AG04449 (cell line): ENCODE data around the gene TSNAXIP1.

ENCODE experiments used
- CTCF ChIA-PET: fragments of 350-600 bp; formaldehyde crosslinking; extraction: SDS; loops from one replicate; lab custom pipeline; 2021; ENCODE audit warnings: antibody characterized with exemption; lab: Yijun Ruan, JAX
- POLR2A ChIA-PET: fragments of 400-600, 350-600 bp; formaldehyde crosslinking; extraction: SDS; loops from one replicate; lab custom pipeline; 2020; ENCODE audit warnings: antibody characterized with exemption, inconsistent platforms; lab: Yijun Ruan, JAX
- DNase-seq: peaks from one replicate; pipeline ENCODE4 v3.0.0-alpha.2; 2010; ENCODE audit warnings: low read depth, low spot score
- H3K4me3 ChIP-seq: 2 replicates; pipeline ENCODE4 v1.5.1; 2011; ENCODE audit warnings: low read depth, mild to moderate bottlenecking, control low read depth, low read length
- TF ChIP-seq, protein P1 (sequence below): IDR thresholded peaks from one replicate; pipeline ENCODE4 v1.5.1; 2011; ENCODE audit warnings: mild to moderate bottlenecking, moderate library complexity, low read length, control low read depth, inconsistent platforms; ENCODE audit not compliant: insufficient read depth; ENCODE audit errors: missing control alignments

TSNAXIP1 gene

DNA sequence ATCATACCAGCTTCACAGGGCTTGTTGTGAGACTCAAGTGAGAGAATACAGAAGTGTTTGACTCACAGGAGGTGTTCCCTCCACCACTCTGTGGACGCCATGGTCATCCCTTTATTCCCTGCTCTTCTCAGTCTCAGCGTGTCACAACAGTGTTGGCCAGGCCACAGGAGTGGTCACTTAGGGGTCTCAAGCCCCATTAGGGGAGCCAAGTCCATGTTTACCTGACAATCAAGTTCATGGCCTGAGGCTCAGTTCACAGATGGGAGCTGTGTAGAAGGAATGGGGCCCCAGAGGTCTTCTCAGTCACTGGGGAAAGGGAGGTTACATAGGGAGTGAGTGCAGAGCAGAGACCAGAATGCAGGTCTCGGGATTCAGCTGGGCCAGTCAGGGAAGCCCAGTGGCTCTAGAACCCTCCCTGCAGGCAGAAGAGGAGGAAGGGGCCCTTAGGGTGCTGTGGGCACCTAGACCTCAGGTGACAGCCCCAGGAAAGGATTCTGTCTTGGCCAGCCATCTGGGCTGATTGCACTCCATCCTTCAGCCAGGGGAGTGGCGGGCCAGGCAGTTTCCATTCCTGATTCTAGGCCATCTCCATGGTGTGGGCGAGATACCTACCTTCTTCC is 50.3 kb downstream of the TSNAXIP1 start:
- POLR2A ChIA-PET: interaction anchor here (0.6 to 1.0 kb wide), 2 partner anchors 9 to 11 kb away, joined by 3 read pairs; no protein-coding TSS in a partner anchor
- TF ChIP-seq, protein P1, sequence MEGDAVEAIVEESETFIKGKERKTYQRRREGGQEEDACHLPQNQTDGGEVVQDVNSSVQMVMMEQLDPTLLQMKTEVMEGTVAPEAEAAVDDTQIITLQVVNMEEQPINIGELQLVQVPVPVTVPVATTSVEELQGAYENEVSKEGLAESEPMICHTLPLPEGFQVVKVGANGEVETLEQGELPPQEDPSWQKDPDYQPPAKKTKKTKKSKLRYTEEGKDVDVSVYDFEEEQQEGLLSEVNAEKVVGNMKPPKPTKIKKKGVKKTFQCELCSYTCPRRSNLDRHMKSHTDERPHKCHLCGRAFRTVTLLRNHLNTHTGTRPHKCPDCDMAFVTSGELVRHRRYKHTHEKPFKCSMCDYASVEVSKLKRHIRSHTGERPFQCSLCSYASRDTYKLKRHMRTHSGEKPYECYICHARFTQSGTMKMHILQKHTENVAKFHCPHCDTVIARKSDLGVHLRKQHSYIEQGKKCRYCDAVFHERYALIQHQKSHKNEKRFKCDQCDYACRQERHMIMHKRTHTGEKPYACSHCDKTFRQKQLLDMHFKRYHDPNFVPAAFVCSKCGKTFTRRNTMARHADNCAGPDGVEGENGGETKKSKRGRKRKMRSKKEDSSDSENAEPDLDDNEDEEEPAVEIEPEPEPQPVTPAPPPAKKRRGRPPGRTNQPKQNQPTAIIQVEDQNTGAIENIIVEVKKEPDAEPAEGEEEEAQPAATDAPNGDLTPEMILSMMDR: no peak
- H3K4me3 ChIP-seq: no peak overlapping the region
- DNase-seq: no peak
- CTCF ChIA-PET: interaction anchor here (0.6 to 2.0 kb wide), 6 partner anchors 9 to 40 kb away, joined by 3 to 11 read pairs (median 4); partner anchors contain the start of gene NRN1L

DNA sequence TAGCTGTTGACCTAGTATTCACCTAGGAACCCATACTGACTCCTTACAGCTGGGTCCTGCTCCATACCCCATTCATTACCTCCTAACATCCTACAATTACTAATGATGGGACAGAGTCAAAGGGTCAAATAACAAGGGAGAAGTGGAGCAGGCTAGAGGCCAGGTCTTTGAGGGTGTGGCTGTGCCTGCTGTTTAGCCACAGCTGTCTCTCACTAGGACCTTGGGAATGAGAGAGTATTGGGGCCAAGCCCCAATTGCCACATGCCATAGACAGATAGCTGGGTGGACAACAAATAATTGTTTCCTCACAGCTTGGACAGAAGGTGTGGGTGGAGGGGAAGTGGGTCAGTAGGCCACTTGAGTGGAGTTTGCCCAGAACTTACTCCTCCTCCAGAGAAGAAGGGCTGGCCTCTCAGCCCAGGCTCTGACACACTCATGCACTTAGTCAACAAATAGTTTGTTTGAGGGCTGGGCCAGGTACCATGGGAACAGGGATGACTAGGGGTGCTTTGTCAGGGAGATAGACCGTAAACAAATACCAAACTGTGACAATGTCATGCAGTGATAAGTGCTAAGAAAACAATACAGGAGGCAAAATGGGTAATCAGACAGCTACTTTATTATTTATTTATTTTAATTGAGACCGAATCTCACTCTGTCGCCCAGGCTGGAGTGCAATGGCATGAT is 51.0 kb downstream of the TSNAXIP1 start:
- no peak overlapping the region for H3K4me3 ChIP-seq
- ChIA-PET POLR2A (interaction anchor here (0.6 to 1.0 kb wide), 3 partner anchors 9 to 13 kb away, joined by 3 read pairs; no protein-coding TSS in a partner anchor), CTCF (interaction anchor here (0.6 to 2.0 kb wide), 5 partner anchors 8 to 41 kb away, joined by 3 to 11 read pairs (median 4); partner anchors contain the start of gene NRN1L)
- no peak for DNase-seq
- TF ChIP-seq, protein P1: no peak

DNA sequence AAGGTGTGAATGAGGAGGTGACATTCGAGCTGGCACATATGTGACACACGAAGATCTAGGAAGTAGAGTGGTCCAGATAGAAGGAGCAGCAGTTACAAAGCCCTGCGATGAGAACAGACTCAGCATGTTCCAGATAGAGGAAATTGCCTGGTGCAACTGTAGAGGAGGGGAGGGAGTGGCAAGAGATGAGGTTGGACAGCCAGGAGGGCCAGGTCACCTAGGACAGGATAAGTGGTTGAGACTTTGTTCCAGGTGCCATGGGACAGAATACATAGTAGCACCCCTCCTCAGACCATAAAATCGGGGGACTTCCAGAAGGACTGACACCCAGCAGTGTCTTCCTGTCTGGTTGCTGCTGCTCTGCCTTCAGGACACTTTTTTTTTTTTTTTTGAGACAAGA is 51.8 kb downstream of the TSNAXIP1 start:
- no peak for DNase-seq
- POLR2A ChIA-PET: interaction anchor here (1.6 kb wide), 1 partner anchor 15 kb away, joined by 3 read pairs; the partner anchor contains the start of gene EDC4
- TF ChIP-seq, protein P1: no peak
- CTCF ChIA-PET: interaction anchor here (0.8 to 2.0 kb wide), 2 partner anchors 24 to 25 kb away, joined by 3 to 11 read pairs; partner anchors contain the start of gene NRN1L
- H3K4me3 ChIP-seq: no peak overlapping the region

DNA sequence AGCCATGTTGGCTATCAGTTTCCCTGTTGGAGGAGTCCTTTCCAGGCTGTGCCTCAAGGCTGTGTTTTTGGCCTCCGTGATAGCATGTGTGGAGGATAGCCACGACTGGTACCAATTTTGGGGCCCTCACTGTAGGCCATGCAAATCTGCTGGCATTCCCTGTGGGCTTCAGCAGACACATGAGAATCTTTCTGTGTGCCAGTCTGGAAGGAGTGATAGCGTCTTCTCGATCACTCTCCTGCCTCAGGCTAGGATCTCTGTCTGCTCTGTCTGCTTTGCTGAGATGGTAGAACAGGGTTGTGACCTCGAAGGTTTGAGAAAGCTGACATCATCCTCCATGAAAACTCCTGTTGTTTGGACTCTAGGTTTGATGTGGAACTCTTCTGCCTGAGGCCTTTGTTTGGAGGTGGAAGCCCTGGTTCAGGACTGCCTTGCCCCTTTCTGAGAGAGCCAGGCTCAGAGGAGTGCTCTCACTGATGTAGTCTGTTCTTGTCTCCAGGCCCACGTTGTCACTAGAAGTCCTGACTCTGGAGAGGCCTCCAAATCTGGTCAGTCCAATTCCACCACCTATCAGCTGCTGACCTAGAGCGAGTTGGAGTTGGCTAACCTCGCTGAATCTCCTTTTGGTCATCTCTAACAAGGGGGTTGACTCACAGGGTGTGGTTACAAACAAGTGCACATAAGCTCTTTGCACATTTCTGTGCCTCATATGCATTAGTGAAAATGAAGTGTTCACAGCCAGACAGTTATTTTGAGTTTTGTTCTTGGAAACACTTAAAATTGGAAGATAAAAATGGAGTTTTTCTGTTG is 54.1 kb downstream of the TSNAXIP1 start:
- POLR2A ChIA-PET: no interaction called here
- DNase-seq: no peak
- TF ChIP-seq, protein P1: no peak
- CTCF ChIA-PET: interaction anchor here (0.6 to 10.0 kb wide), 4 partner anchors 16 to 154 kb away, joined by 3 to 61 read pairs (median 14); partner anchors contain the start of gene NRN1L
- no peak overlapping the region for H3K4me3 ChIP-seq

DNA sequence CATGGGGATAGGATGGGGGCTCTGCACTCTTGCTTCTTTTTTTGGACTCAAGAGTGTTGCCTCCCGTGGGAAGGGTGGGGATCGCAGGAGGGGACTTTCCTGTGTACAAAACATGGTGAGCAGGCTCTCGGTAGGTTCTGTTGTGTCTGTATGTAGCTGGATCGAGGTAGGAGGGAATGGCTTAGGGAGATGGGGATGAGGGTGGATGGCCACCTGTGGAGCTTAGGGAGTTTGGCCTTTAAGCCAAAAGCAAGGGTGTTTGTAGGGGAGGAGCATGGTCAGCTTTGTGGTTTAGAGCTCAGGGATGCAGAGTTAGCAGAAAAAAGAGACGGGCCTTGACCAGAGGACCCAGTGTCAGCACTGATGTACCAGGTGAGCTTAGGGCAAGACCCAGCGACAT is 55.2 kb downstream of the TSNAXIP1 start:
- DNase-seq: no peak
- H3K4me3 ChIP-seq: no peak overlapping the region
- POLR2A ChIA-PET: interaction anchor here (0.8 to 1.9 kb wide), 3 partner anchors 10 to 29 kb away, joined by 3 to 5 read pairs (median 4); partner anchors contain the start of gene NUTF2
- TF ChIP-seq, protein P1: no peak
- CTCF ChIA-PET: interaction anchor here (1.0 to 10.0 kb wide), 8 partner anchors 11 to 189 kb away, joined by 4 to 61 read pairs (median 8); partner anchors contain the start of genes EDC4, NRN1L and NUTF2
